ENCODE results near the gene AMMECR1. TPM values are rescaled to one million over a fixed set of nuclear protein-coding genes. Genes with fewer than 3 reads are reported as not detected.

AMMECR1 gene
- total and polyA plus RNA-seq, 2 of the 4 experiments (the other 2 are of a cell fraction) = 7.0 to 11.3 TPM

GRCh38 chrX:110276778-110277177 lies 41.1 kb downstream of the AMMECR1 start:
- ChIA-PET POLR2A (ENCODE audit: unreplicated experiment) (no interaction called here), CTCF (no interaction called here)
- no peaks in the 10 kb centered on the region for H3K27me3 ChIP-seq (ENCODE audit: control insufficient read depth, insufficient read depth, low read length)
- no peak overlapping the region for H3K9ac ChIP-seq (ENCODE audit: low read depth, low read length)
- H3K9me1 ChIP-seq (ENCODE audit: insufficient read depth, low read length) = no peaks in the 10 kb centered on the region
- H3K27ac ChIP-seq (ENCODE audit: insufficient read depth, low read length) = no peak overlapping the region
- peaks cover 7 to 14% of the 10 kb centered on the region in 2 experiments for H3K79me1 ChIP-seq (ENCODE audit: low read depth in 1 of 2, low read length in 2 of 2)
- H3K14ac ChIP-seq (replicated peaks; ENCODE audit: low read depth, low read length) = no peak overlapping the region
- no peak overlapping the region for H2BK5ac ChIP-seq (ENCODE audit: low read depth, low read length, poor library complexity, severe bottlenecking)
- no peaks in the 10 kb centered on the region for H3K4me1 ChIP-seq (ENCODE audit: control insufficient read depth, insufficient read depth, low read length)
- BruUV-seq (replicated peaks) = no TSS peak
- TF ChIP-seq CHD1 (IDR thresholded peaks at IDR 0.05; ENCODE audit: low read depth, low read length) = no peak
- TF ChIP-seq NFE2L2 (IDR thresholded peaks at IDR 0.05; ENCODE audit: low read depth, low read length) = no peak
- no peak for TF ChIP-seq USF2 (IDR thresholded peaks at IDR 0.05; ENCODE audit: low read depth, low read length)
- TF ChIP-seq RAD21 (IDR thresholded peaks at IDR 0.05; ENCODE audit: low read length) = no peak
- no peak for TF ChIP-seq CEBPB (IDR thresholded peaks at IDR 0.05; ENCODE audit: low read depth, low read length)
- TF ChIP-seq SMC3 (IDR thresholded peaks at IDR 0.05; ENCODE audit: low read depth, low read length) = no peak
- no peak for TF ChIP-seq POLR2A (IDR thresholded peaks at IDR 0.05; ENCODE audit: low read depth, low read length)
- TF ChIP-seq MXI1 (IDR thresholded peaks at IDR 0.05; ENCODE audit: borderline replicate concordance, low read depth, low read length) = no peak
- H3K4ac ChIP-seq (ENCODE audit: low read depth, low read length) = no peak overlapping the region
- no CpG with 5 or more reads among the region's 2 CpGs for WGBS, 2 experiments (ENCODE audit: extremely low coverage in 2 of 2, insufficient read length in 1 of 2)
- no peak overlapping the region for H2AFZ ChIP-seq (replicated peaks; ENCODE audit: low read length, poor library complexity)
- H4K20me1 ChIP-seq (ENCODE audit: insufficient read depth, low read length) = no peaks in the 10 kb centered on the region
- H3K23ac ChIP-seq (ENCODE audit: low read depth, low read length) = no peak overlapping the region
- no peak overlapping the region for H3K56ac ChIP-seq (ENCODE audit: extremely low read depth, insufficient read depth, low read length)
- no peak overlapping the region for H2BK120ac ChIP-seq (ENCODE audit: low read depth, low read length)
- no peak overlapping the region for H2BK20ac ChIP-seq (ENCODE audit: low read depth, low read length)
- no peaks in the 10 kb centered on the region for H3K9me3 ChIP-seq (ENCODE audit: control insufficient read depth, insufficient read depth, low read length)
- H3K4me3 ChIP-seq (ENCODE audit: insufficient read depth, low read depth, low read length) = no peak overlapping the region
- intact Hi-C loops (cut with micrococcal nuclease) = no loop called here
- H3K4me2 ChIP-seq (ENCODE audit: low read depth, low read length) = no peak overlapping the region
- no peak overlapping the region for H3K18ac ChIP-seq (ENCODE audit: low read depth, low read length)
- dilution Hi-C loops (cut with HindIII; ENCODE audit: low sequenced_read_pairs, unreplicated experiment) = no loop called here
- no peak overlapping the region for H2AK9ac ChIP-seq (replicated peaks; ENCODE audit: low read depth, low read length, poor library complexity)
- H2BK15ac ChIP-seq (ENCODE audit: low read depth, low read length) = no peak overlapping the region
- DNase-seq (no peak), ATAC-seq (ENCODE audit: low read depth) (no peak)
- no peak overlapping the region for H4K91ac ChIP-seq (ENCODE audit: insufficient read depth, low read depth, low read length)
- no peak overlapping the region for H4K8ac ChIP-seq (ENCODE audit: low read depth in 2 of 2, low read length in 2 of 2)
- H3K36me3 ChIP-seq (ENCODE audit: control insufficient read depth, insufficient read depth, low read length) = no peaks in the 10 kb centered on the region
- no peak overlapping the region for H4K5ac ChIP-seq (ENCODE audit: low read depth, low read length)
- in situ Hi-C loops (cut with MboI; ENCODE audit: low sequenced_read_pairs) = no loop called here
- no peak overlapping the region for H2AK5ac ChIP-seq (ENCODE audit: low read depth, low read length)
